OCI-LY7 (cell line): Measurements from ENCODE around the gene CPEB1. TPM values are rescaled to one million over a fixed set of nuclear protein-coding genes. Genes with fewer than 3 reads are reported as not detected.
A peak's percentile ranks its signal among the peaks of the same experiment; 100 is the strongest.

Source experiments
- BruUV-seq: library from RNA; stranded (reverse); fragments of 400-500 nt; replicated peaks from 2 replicates; lab custom pipeline; 2021; lab: Mats Ljungman, UMichigan
- CTCF ChIA-PET: fragments of 300-600 bp; sonication (Branson Sonifier 250); formaldehyde crosslinking; loops from one replicate; lab custom pipeline; 2022; ENCODE audit warnings: antibody characterized with exemption; ENCODE audit not compliant: unreplicated experiment; lab: Charles Lee
- POLR2A ChIA-PET: fragments of 300-600 bp; sonication (Branson Sonifier 250); formaldehyde crosslinking; loops from one replicate; lab custom pipeline; 2022; ENCODE audit warnings: antibody characterized with exemption; lab: Charles Lee
- DNase-seq: peaks from one replicate; pipeline ENCODE4 v3.0.0-alpha.2; 2015; ENCODE audit warnings: low spot score
- H2AFZ ChIP-seq: fragments of 200-600 bp; sonication (generic), shearing (Covaris generic); 2 replicates; pipeline ENCODE4 v1.6.1; 2014; ENCODE audit warnings: mild to moderate bottlenecking, antibody characterized with exemption, low read length, moderate library complexity
- H3K27ac ChIP-seq: fragments of 200-600 bp; sonication (generic); 2 replicates; pipeline ENCODE4 v1.5.1; 2014; ENCODE audit warnings: mixed run types, low read depth, mild to moderate bottlenecking, moderate library complexity, low read length, inconsistent platforms; ENCODE audit not compliant: poor library complexity, severe bottlenecking
- H3K36me3 ChIP-seq: fragments of 200-600 bp; sonication (generic); 2 replicates; pipeline ENCODE4 v1.6.1; 2014; ENCODE audit warnings: mild to moderate bottlenecking, antibody characterized with exemption, low read length, moderate library complexity, mixed read lengths; ENCODE audit not compliant: insufficient read depth
- H3K4me1 ChIP-seq: fragments of 200-600 bp; sonication (generic); 2 replicates; pipeline ENCODE4 v1.5.1; 2014; ENCODE audit warnings: mild to moderate bottlenecking, low read length; ENCODE audit not compliant: insufficient read depth, poor library complexity, severe bottlenecking
- H3K4me2 ChIP-seq: fragments of 200-600 bp; sonication (generic); 2 replicates; pipeline ENCODE4 v1.6.1; 2014; ENCODE audit warnings: mild to moderate bottlenecking, low read length
- H3K4me3 ChIP-seq: fragments of 200-600 bp; sonication (generic); 2 replicates; pipeline ENCODE4 v1.5.1; 2014; ENCODE audit warnings: mild to moderate bottlenecking, low read depth, low read length; ENCODE audit not compliant: poor library complexity, severe bottlenecking
- H3K79me2 ChIP-seq: fragments of 200-600 bp; sonication (generic); 2 replicates; pipeline ENCODE4 v1.6.1; 2016; ENCODE audit warnings: low read depth, mild to moderate bottlenecking, low read length, moderate library complexity, mixed read lengths; ENCODE audit not compliant: insufficient read depth
- H3K9me2 ChIP-seq: fragments of 200-600 bp; sonication (generic); 2 replicates; pipeline ENCODE4 v1.6.1; 2016; ENCODE audit warnings: mild to moderate bottlenecking, low read length, mixed read lengths; ENCODE audit not compliant: insufficient read depth
- H3K9me3 ChIP-seq: fragments of 200-600 bp; sonication (generic); 2 replicates; pipeline ENCODE4 v1.6.1; 2014; ENCODE audit warnings: mild to moderate bottlenecking, mixed run types, low read length, mixed read lengths
- H4K20me1 ChIP-seq: fragments of 200-600 bp; sonication (generic); 2 replicates; pipeline ENCODE4 v1.6.1; 2014; ENCODE audit warnings: mild to moderate bottlenecking, antibody characterized with exemption, low read length, moderate library complexity, mixed read lengths; ENCODE audit not compliant: insufficient read depth
- CTCF ChIP-seq: fragments of 200-600 bp; sonication (generic); conservative IDR thresholded peaks from 2 replicates; pipeline ENCODE4 v1.5.1; 2014; ENCODE audit warnings: mild to moderate bottlenecking, antibody characterized with exemption, low read length, moderate library complexity, mixed read lengths
- EZH2phosphoT487 ChIP-seq: fragments of 200-600 bp; sonication (generic); IDR thresholded peaks from 2 replicates; pipeline ENCODE4 v1.6.1; 2018; ENCODE audit warnings: low read depth, borderline replicate concordance, mild to moderate bottlenecking, mixed run types, antibody characterized with exemption, low read length, moderate library complexity, mixed read lengths
- intact Hi-C: fragments of 100-400 bp; cut with micrococcal nuclease; formaldehyde crosslinking; loops from one replicate; pipeline ENCODE4 v1.10.0; 2022; ENCODE audit not compliant: unreplicated experiment
- total RNA-seq, 2 experiments: library from RNA; depleted of rRNA in 1 of 2; stranded (reverse); fragments of >200 nt in 1 of 2; shearing (Covaris generic) in 1 of 2; gene quantifications; 2 replicates each; pipeline ENCODE4 v1.2.3, GENCODE V29; 2014 to 2022

CPEB1 gene
- total RNA-seq, 2 experiments from 2014 or later, result not detected

DNA sequence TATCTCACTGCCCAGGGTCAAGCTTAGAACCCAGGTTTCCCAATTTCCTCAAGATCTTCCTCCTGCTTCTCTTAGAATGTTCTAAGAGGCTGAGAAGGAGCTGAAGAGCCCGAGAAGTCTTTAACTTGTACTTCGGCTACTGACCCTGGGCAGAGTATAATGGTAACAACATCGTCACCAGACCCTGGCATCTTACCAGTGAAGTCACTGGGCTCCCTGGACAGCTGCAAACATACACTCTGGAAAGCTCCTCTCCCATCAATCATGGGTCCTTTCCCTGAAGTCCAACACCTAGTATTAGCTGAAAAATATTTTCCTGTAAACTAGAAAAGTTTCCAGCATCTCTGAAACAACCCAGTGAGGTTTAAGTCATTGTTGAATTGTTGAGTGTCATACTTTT lies 22.7 kb downstream of the CPEB1 start:
- Histone ChIP-seq H3K4me1 (no peaks in the 10 kb centered on the region), H4K20me1 (no peaks in the 10 kb centered on the region), H3K4me3 (no peak overlapping the region), H3K9me3 (no peaks in the 10 kb centered on the region), H3K27ac (no peak overlapping the region), H3K79me2 (no peaks in the 10 kb centered on the region), H3K36me3 (no peaks in the 10 kb centered on the region), H3K9me2 (no peaks in the 10 kb centered on the region), H3K4me2 (no peak overlapping the region), H2AFZ (no peak overlapping the region)
- BruUV-seq, result no TSS peak
- POLR2A ChIA-PET, result interaction anchor here (0.6 kb wide), 1 partner anchor 364 kb away, joined by 3 read pairs; no protein-coding TSS in a partner anchor
- no peak for DNase-seq
- TF ChIP-seq CTCF (no peak), EZH2phosphoT487 (no peak)
- intact Hi-C loops, result no loop called here
- CTCF ChIA-PET, result no interaction called here

DNA sequence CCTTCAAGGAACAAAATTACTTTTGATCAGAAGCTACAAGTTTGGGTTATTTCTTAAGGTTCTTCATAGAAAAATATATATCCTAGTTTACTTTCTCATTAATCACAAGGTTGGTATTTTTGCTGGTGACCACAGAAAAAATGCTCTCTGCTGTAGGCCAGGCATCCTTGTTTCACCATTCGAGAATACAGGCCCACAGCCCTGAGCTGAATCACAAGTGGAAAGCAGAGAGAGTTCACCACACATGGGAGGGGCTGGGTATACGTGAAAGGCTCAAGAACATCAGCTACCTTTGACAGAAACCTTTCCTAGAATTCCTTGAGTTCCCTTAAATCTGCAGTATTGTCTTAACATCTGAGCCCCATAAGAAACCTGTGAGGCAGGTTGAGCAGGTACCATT lies 23.2 kb downstream of the CPEB1 start:
- no peak for TF ChIP-seq EZH2phosphoT487
- no peak for TF ChIP-seq CTCF
- H4K20me1 ChIP-seq, result no peaks in the 10 kb centered on the region
- H3K4me1 ChIP-seq, result no peaks in the 10 kb centered on the region
- intact Hi-C loops, result no loop called here
- ChIA-PET CTCF (no interaction called here), POLR2A (interaction anchor here (0.6 kb wide), 1 partner anchor 364 kb away, joined by 3 read pairs; no protein-coding TSS in a partner anchor)
- no peaks in the 10 kb centered on the region for H3K79me2 ChIP-seq
- BruUV-seq, result no TSS peak
- H3K4me2 ChIP-seq, result no peak overlapping the region
- H3K36me3 ChIP-seq, result no peaks in the 10 kb centered on the region
- no peak overlapping the region for H2AFZ ChIP-seq
- H3K4me3 ChIP-seq, result no peak overlapping the region
- H3K9me3 ChIP-seq, result no peaks in the 10 kb centered on the region
- DNase-seq, result no peak
- H3K27ac ChIP-seq, result no peak overlapping the region
- H3K9me2 ChIP-seq, result no peaks in the 10 kb centered on the region

DNA sequence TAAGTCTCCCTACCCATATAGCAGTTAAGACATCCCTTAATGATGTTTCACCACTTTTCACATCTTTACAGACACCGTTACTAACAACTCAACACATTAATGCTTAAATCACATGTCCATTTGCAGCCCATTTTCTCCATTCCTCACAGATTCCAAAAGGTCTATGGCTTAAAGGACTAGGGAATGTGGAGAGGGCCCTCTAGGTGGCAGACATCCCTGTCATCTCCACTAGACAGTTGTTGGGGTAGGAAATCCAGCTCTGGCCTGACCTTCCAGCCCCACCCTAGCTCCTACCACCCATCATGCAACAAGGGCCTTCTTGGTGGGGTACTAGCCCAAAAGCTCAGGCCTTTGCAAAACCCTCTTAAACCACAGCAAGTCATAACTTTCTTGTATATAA lies 25.2 kb downstream of the CPEB1 start:
- ChIA-PET POLR2A (interaction anchor here (0.7 kb wide), 1 partner anchor 166 kb away, joined by 9 read pairs; no protein-coding TSS in a partner anchor), CTCF (no interaction called here)
- intact Hi-C loops, result no loop called here
- Histone ChIP-seq H4K20me1 (no peaks in the 10 kb centered on the region), H3K4me3 (no peak overlapping the region), H3K9me2 (no peaks in the 10 kb centered on the region), H3K4me2 (no peak overlapping the region), H3K27ac (no peak overlapping the region), H3K36me3 (no peaks in the 10 kb centered on the region), H3K4me1 (no peaks in the 10 kb centered on the region), H2AFZ (no peak overlapping the region), H3K79me2 (no peaks in the 10 kb centered on the region), H3K9me3 (no peaks in the 10 kb centered on the region)
- BruUV-seq, result no TSS peak
- DNase-seq, result no peak
- TF ChIP-seq CTCF, result peak; percentile 44
- no peak for TF ChIP-seq EZH2phosphoT487
